GM12878 (cell line): ENCODE measurements around the gene LARP4B. TPM values are rescaled to one million over a fixed set of nuclear protein-coding genes. Genes with fewer than 3 reads are reported as not detected.

ENCODE experiments used
- ATAC-seq: fragments of 200-7000 bp; cut with Tn5 transposase; 3 replicates; pipeline ENCODE4 v1.9.1; 2020; ENCODE audit warnings: mild to moderate bottlenecking, moderate library complexity
- BruUV-seq: library from RNA; stranded (reverse); fragments of 400-500 nt; replicated peaks from 2 replicates; lab custom pipeline; 2021; lab: Mats Ljungman, UMichigan
- CTCF ChIA-PET: fragments of 300-600 bp; sonication (Branson Sonifier 250); formaldehyde crosslinking; extraction: SDS; loops from one replicate; lab custom pipeline; 2021; ENCODE audit warnings: inconsistent platforms; lab: Yijun Ruan, JAX
- POLR2A ChIA-PET: fragments of 350-600 bp; formaldehyde crosslinking; extraction: SDS; loops from one replicate; lab custom pipeline; 2021; ENCODE audit warnings: inconsistent platforms; lab: Charles Lee
- RAD21 ChIA-PET: fragments of 300-600 bp; sonication (Branson Sonifier 250); formaldehyde crosslinking; loops from one replicate; lab custom pipeline; 2023; ENCODE audit warnings: antibody characterized with exemption; ENCODE audit not compliant: unreplicated experiment; lab: Charles Lee
- SMC1A ChIA-PET: fragments of 300-600 bp; sonication (Branson Sonifier 250); formaldehyde crosslinking; loops from one replicate; lab custom pipeline; 2023; ENCODE audit not compliant: unreplicated experiment, uncharacterized antibody; lab: Charles Lee
- DNase-seq: peaks from one replicate; pipeline ENCODE4 v3.0.0-alpha.2; 2011; ENCODE audit warnings: low read depth, low spot score
- FAIRE-seq: peaks from 3 replicates; lab custom pipeline; 2011; peaks lifted over from hg19 to GRCh38; lab: Jason Lieb, UNC
- H2AFZ ChIP-seq: 2 replicates; pipeline ENCODE4 v1.6.0; 2011; ENCODE audit warnings: low read depth, low read length, control low read depth; ENCODE audit not compliant: control insufficient read depth
- H3K27ac ChIP-seq: 2 replicates; pipeline ENCODE4 v1.5.1; 2011; ENCODE audit warnings: control low read depth; ENCODE audit not compliant: control insufficient read depth, insufficient read depth
- H3K27me3 ChIP-seq, 2 experiments: replicated peaks in 1 of 2; 2 replicates each; pipeline versions ENCODE4 v1.6.0 to v1.6.1; 2011; ENCODE audit warnings: low read length in 1 of 2; ENCODE audit not compliant: control insufficient read depth in 2 of 2, insufficient read depth in 2 of 2
- H3K36me3 ChIP-seq, 2 experiments: 2 replicates each; pipeline ENCODE4 v1.5.1; 2011; ENCODE audit warnings: low read length in 1 of 2; ENCODE audit not compliant: control insufficient read depth in 2 of 2, insufficient read depth in 2 of 2
- H3K4me1 ChIP-seq: 2 replicates; pipeline ENCODE4 v1.6.1; 2011; ENCODE audit warnings: mild to moderate bottlenecking, low read length, moderate library complexity, mixed read lengths; ENCODE audit not compliant: control insufficient read depth, insufficient read depth
- H3K4me2 ChIP-seq: 2 replicates; pipeline ENCODE4 v1.6.0; 2011; ENCODE audit warnings: control low read depth; ENCODE audit not compliant: control insufficient read depth, insufficient read depth
- H3K4me3 ChIP-seq: fragments of 200-600 bp; sonication (generic); 2 replicates; pipeline ENCODE4 v1.5.1; 2016
- H3K79me2 ChIP-seq: 2 replicates; pipeline ENCODE4 v1.6.0; 2011; ENCODE audit warnings: low read length; ENCODE audit not compliant: control insufficient read depth, insufficient read depth
- H3K9ac ChIP-seq: 2 replicates; pipeline ENCODE4 v1.8.0; 2011; ENCODE audit warnings: low read length, control low read depth, mixed read lengths; ENCODE audit not compliant: control insufficient read depth, insufficient read depth
- H3K9me3 ChIP-seq: replicated peaks from 3 replicates; pipeline ENCODE4 v1.5.1; 2011; ENCODE audit warnings: mild to moderate bottlenecking, low read length; ENCODE audit not compliant: control insufficient read depth, insufficient read depth
- H4K20me1 ChIP-seq: 2 replicates; pipeline ENCODE4 v1.6.0; 2011; ENCODE audit not compliant: control insufficient read depth, insufficient read depth
- ASH2L ChIP-seq: fragments of 300-600, 200-600 bp; sonication (generic); IDR thresholded peaks from 2 replicates; pipeline ENCODE4 v1.6.1; 2017; ENCODE audit warnings: low read depth, mild to moderate bottlenecking, borderline replicate concordance
- IKZF2 ChIP-seq, 2 experiments: fragments of 450-650 bp; IDR thresholded peaks; 2 replicates each; pipeline ENCODE4 v1.6.1; 2017; ENCODE audit warnings: mild to moderate bottlenecking in 2 of 2, moderate library complexity in 2 of 2
- LARP7 ChIP-seq: fragments of 450-650 bp; IDR thresholded peaks from 2 replicates; pipeline ENCODE4 v1.6.1; 2017; ENCODE audit warnings: mild to moderate bottlenecking
- NR2F1 ChIP-seq: fragments of 450-650 bp; conservative IDR thresholded peaks from 2 replicates; pipeline ENCODE4 v1.6.1; 2017; ENCODE audit warnings: mild to moderate bottlenecking
- POLR2AphosphoS5 ChIP-seq: IDR thresholded peaks from 2 replicates; pipeline ENCODE4 v1.6.1; 2011; ENCODE audit warnings: mild to moderate bottlenecking, low read length, inconsistent platforms
- RAD21 ChIP-seq: IDR thresholded peaks from 2 replicates; pipeline ENCODE4 v1.6.1; 2011; ENCODE audit warnings: mild to moderate bottlenecking, low read depth, low read length, moderate library complexity; ENCODE audit not compliant: insufficient read depth
- SIN3A ChIP-seq: IDR thresholded peaks from 2 replicates; pipeline ENCODE4 v1.6.1; 2012; ENCODE audit warnings: low read depth, low read length, improper control_type of control experiment
- SMARCA5 ChIP-seq: fragments of 450-650 bp; IDR thresholded peaks from 2 replicates; pipeline ENCODE4 v1.6.1; 2017; ENCODE audit warnings: mild to moderate bottlenecking
- TCF12 ChIP-seq: IDR thresholded peaks from 2 replicates; pipeline ENCODE4 v1.6.1; 2011; ENCODE audit warnings: low read depth, mild to moderate bottlenecking, low read length
- ZNF207 ChIP-seq: fragments of 450-650 bp; IDR thresholded peaks from 2 replicates; pipeline ENCODE4 v1.6.1; 2014; ENCODE audit warnings: antibody characterized with exemption, mild to moderate bottlenecking, borderline replicate concordance
- WGBS: methylation state at CpG from one replicate; pipeline ENCODE4 v1.1.6; 2016; ENCODE audit warnings: low lambda C conversion rate; ENCODE audit not compliant: insufficient replicate concordance, insufficient coverage; ENCODE audit errors: missing lambda C conversion rate; 5-methylcytosine and 5-hydroxymethylcytosine counted together
- in situ Hi-C: fragments of 300-500 bp; cut with MboI; formaldehyde crosslinking; loops from 9 replicates; pipeline ENCODE4 v1.14.3; 2018; ENCODE audit warnings: mixed read lengths
- intact Hi-C: fragments of 100-400 bp; cut with micrococcal nuclease; formaldehyde crosslinking; loops from one replicate; pipeline ENCODE4 v1.14.2; 2022; ENCODE audit not compliant: unreplicated experiment
- polyA plus RNA-seq, 11 experiments: library from polyadenylated mRNA; depleted of rRNA in 4 of 11; unstranded in 6 of 11; stranded (reverse) in 5 of 11; fragments of >200 nt; fragmentation: Nextera tagmentation in 4 of 11; fragmentation: Illumina TruSeq in 1 of 11; extraction: Ambion mirVana in 4 of 11; extraction: Trizol in 1 of 11; gene quantifications; 1 replicate in 1 of 11; 2 replicates in 10 of 11; pipeline versions ENCODE4 v1.2.1 to v1.2.3, GENCODE V29; 2011 to 2016; ENCODE audit warnings: inconsistent platforms in 2 of 11, missing spikeins in 2 of 11, low read depth in 1 of 11
- total RNA-seq, 4 experiments: library from RNA; depleted of rRNA in 3 of 4; stranded (reverse); fragments of >200 nt in 3 of 4; fragmentation: Illumina TruSeq in 1 of 4; extraction: Trizol in 1 of 4; gene quantifications; 2 replicates each; pipeline versions ENCODE4 v1.2.1 to v1.2.3, GENCODE V29; 2013 to 2021
- TF ChIP-seq, protein P1 (sequence below): IDR thresholded peaks from 2 replicates; pipeline ENCODE4 v1.6.1; 2012; ENCODE audit warnings: improper control_type of control experiment, low read depth, low read length; ENCODE audit not compliant: insufficient replicate concordance

Gene LARP4B
- total and polyA plus RNA-seq, 10 of the 15 experiments (the other 5 are each of a cell fraction or from before 2014, with no cell fraction given), result 10.5 to 119 (median 39.4) TPM

DNA sequence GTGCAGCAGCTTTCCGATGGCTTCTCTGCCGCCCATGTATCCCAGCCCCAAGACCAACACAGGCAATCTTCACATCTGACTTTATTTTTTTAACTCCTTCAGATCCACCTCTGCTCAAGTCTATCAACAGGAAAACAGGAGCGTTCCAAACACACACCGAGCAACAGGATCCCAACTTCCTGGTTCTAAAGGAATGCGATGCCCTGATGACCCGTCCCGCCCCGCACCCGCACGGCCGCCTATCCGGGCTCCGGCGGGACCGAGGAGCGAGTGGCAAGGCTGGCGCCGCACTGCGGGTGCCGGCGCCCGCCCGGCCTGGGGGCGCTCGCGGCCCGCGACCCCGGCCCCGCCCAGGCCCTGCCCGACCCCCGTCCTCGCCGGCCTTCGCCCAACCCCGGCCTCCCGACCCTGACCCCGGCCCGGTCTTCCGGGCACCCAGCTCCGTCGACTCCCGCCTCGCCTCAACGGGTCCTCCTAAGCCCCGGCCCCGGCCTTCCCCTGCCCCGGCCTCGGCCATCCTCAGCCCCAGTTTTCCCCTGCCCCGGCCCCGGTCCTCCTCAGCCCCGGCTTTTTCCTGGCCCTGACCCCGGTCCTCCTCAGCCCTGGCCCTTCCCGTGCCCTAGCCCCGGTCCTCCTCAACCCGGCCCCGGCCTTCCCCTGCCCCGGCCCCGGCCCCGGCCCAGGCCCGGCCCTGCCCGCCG is 730 bp downstream of the LARP4B start:
- peak overlapping the region; percentile 83 for H3K27ac ChIP-seq
- POLR2A ChIA-PET, result interaction anchor here (0.8 to 4.5 kb wide), 6 partner anchors 37 to 127 kb away, joined by 3 to 19 read pairs (median 5); partner anchors contain the start of genes GTPBP4 and IDI1
- in situ Hi-C loops (no loop called here), intact Hi-C loops (loop anchor here (2.0 kb wide), 2 partner anchors 58 to 118 kb away; partner anchors contain the start of genes GTPBP4 and IDI1)
- TF ChIP-seq, protein P1, sequence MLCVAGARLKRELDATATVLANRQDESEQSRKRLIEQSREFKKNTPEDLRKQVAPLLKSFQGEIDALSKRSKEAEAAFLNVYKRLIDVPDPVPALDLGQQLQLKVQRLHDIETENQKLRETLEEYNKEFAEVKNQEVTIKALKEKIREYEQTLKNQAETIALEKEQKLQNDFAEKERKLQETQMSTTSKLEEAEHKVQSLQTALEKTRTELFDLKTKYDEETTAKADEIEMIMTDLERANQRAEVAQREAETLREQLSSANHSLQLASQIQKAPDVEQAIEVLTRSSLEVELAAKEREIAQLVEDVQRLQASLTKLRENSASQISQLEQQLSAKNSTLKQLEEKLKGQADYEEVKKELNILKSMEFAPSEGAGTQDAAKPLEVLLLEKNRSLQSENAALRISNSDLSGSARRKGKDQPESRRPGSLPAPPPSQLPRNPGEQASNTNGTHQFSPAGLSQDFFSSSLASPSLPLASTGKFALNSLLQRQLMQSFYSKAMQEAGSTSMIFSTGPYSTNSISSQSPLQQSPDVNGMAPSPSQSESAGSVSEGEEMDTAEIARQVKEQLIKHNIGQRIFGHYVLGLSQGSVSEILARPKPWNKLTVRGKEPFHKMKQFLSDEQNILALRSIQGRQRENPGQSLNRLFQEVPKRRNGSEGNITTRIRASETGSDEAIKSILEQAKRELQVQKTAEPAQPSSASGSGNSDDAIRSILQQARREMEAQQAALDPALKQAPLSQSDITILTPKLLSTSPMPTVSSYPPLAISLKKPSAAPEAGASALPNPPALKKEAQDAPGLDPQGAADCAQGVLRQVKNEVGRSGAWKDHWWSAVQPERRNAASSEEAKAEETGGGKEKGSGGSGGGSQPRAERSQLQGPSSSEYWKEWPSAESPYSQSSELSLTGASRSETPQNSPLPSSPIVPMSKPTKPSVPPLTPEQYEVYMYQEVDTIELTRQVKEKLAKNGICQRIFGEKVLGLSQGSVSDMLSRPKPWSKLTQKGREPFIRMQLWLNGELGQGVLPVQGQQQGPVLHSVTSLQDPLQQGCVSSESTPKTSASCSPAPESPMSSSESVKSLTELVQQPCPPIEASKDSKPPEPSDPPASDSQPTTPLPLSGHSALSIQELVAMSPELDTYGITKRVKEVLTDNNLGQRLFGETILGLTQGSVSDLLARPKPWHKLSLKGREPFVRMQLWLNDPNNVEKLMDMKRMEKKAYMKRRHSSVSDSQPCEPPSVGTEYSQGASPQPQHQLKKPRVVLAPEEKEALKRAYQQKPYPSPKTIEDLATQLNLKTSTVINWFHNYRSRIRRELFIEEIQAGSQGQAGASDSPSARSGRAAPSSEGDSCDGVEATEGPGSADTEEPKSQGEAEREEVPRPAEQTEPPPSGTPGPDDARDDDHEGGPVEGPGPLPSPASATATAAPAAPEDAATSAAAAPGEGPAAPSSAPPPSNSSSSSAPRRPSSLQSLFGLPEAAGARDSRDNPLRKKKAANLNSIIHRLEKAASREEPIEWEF, result no peak
- TF ChIP-seq TCF12 (0 out of 2 replicates have a peak, but pooled peaks have one; percentile 38), SIN3A (0 out of 2 replicates have a peak, but pooled peaks have one; percentile 12), ZNF207 (no peak), POLR2AphosphoS5 (peak; percentile 20), IKZF2 (IDR thresholded peaks at IDR 0.05) (peak in 1 of 2 experiments; percentile 23; a peak in 1 of 4 replicates), SMARCA5 (0 out of 2 replicates have a peak, but pooled peaks have one; percentile 15), LARP7 (peak; percentile 62), RAD21 (no peak), ASH2L (no peak), NR2F1 (peak; percentile 51; the same call in 1 of the 2 replicates)
- H2AFZ ChIP-seq, result no peak overlapping the region
- H3K4me2 ChIP-seq, result peak overlapping the region; percentile 91
- FAIRE-seq (no peak), DNase-seq (no peak), ATAC-seq (peak; percentile 7; the same call in 2 of the 3 replicates)
- peaks cover 12% of the 10 kb centered on the region for H3K4me1 ChIP-seq
- peak overlapping the region; percentile 79 for H3K4me3 ChIP-seq
- no TSS peak for BruUV-seq
- peak overlapping the region; percentile 92 for H3K9ac ChIP-seq
- SMC1A ChIA-PET, result interaction anchor here (1.2 to 2.1 kb wide), 4 partner anchors 13 to 115 kb away, joined by 3 to 9 read pairs (median 4); no protein-coding TSS in a partner anchor
- H4K20me1 ChIP-seq, result peaks cover 12% of the 10 kb centered on the region
- peaks cover 2 to 5% of the 10 kb centered on the region in 2 experiments; a peak in 2 of 4 replicates for H3K36me3 ChIP-seq
- no peaks in the 10 kb centered on the region for H3K9me3 ChIP-seq
- RAD21 ChIA-PET, result interaction anchor here (0.9 to 2.5 kb wide), 5 partner anchors 13 to 113 kb away, joined by 3 to 6 read pairs (median 3); partner anchors contain the start of gene GTPBP4
- no peaks in the 10 kb centered on the region for H3K27me3 ChIP-seq
- H3K79me2 ChIP-seq, result peaks cover 55% of the 10 kb centered on the region
- CTCF ChIA-PET, result interaction anchor here (1.0 kb wide), 1 partner anchor 43 kb away, joined by 3 read pairs; no protein-coding TSS in a partner anchor
- WGBS, result 3% methylated on average over 14 of the region's 63 CpGs
